GM18517 (cell line): ENCODE data around the gene MRGPRE.

Source experiments
- ATAC-seq: cut with Tn5 transposase; IDR thresholded peaks from one replicate; pipeline ENCODE4 v1.9.1; 2021; ENCODE audit warnings: mild to moderate bottlenecking, moderate library complexity; ENCODE audit not compliant: unreplicated experiment

Gene MRGPRE

GRCh38 chr11:3181725-3182461 is 50.3 kb downstream of the MRGPRE start:
- ATAC-seq, result no peak

- ATAC-seq, result no peak
Observed at GRCh38 chr11:3180869-3181268, 51.3 kb downstream of the MRGPRE start.

GRCh38 chr11:3178349-3178748 is 53.9 kb downstream of the MRGPRE start:
- ATAC-seq, result no peak

- no peak for ATAC-seq
Observed at GRCh38 chr11:3177931-3178330, 54.3 kb downstream of the MRGPRE start.
